Transverse colon (tissue), 4 donors: Measurements from ENCODE around the gene OSBPL3. TPM values are rescaled to one million over a fixed set of nuclear protein-coding genes. Genes with fewer than 3 reads are reported as not detected.

Source experiments
- DNase-seq: peaks from one replicate; pipeline ENCODE4 v3.0.0-alpha.2; 2019
- H3K27ac ChIP-seq, 4 donors: fragments of 200-600 bp; sonication (generic); 2 replicates each; pipeline ENCODE4 v1.5.1; 2016 to 2018; ENCODE audit warnings: inconsistent platforms in 4 of 4
- H3K27me3 ChIP-seq: fragments of 200-600 bp; sonication (generic); 2 replicates; pipeline ENCODE4 v1.5.1; 2017; ENCODE audit warnings: inconsistent platforms
- H3K36me3 ChIP-seq, 4 donors: fragments of 200-600 bp; sonication (generic); 2 replicates each; pipeline ENCODE4 v1.5.1; 2017 to 2019; ENCODE audit warnings: inconsistent platforms in 4 of 4
- H3K4me1 ChIP-seq, 4 donors: fragments of 200-600 bp; sonication (generic); 2 replicates each; pipeline ENCODE4 v1.5.1; 2017 to 2020; ENCODE audit warnings: inconsistent platforms in 4 of 4
- H3K4me3 ChIP-seq, 4 donors: fragments of 200-600 bp; sonication (generic); 1 replicate in 1 of 4; 2 replicates in 3 of 4; pipeline versions ENCODE4 v1.5.1 to v1.6.1; 2017 to 2019; ENCODE audit warnings: inconsistent platforms in 4 of 4
- H3K9me3 ChIP-seq, 2 donors: fragments of 200-600 bp; sonication (generic); 2 replicates each; pipeline ENCODE4 v1.5.1; 2017 to 2019; ENCODE audit warnings: inconsistent platforms in 2 of 2
- EP300 ChIP-seq: sonication (generic); formaldehyde crosslinking; IDR thresholded peaks from one replicate; pipeline ENCODE4 v1.6.1; 2017; ENCODE audit warnings: antibody characterized with exemption, low read depth
- POLR2A ChIP-seq: fragments of 450-650 bp; IDR thresholded peaks from one replicate; pipeline ENCODE4 v1.6.1; 2016; ENCODE audit warnings: antibody characterized with exemption, mild to moderate bottlenecking, moderate library complexity
- POLR2AphosphoS5 ChIP-seq, 3 donors: sonication (generic); formaldehyde crosslinking; IDR thresholded peaks; one replicate each; pipeline ENCODE4 v1.6.1; 2016; ENCODE audit warnings: antibody characterized with exemption in 3 of 3
- WGBS, 2 donors: methylation state at CpG; one replicate each; pipeline ENCODE4 v1.1.5; 2018; ENCODE audit warnings: low coverage in 1 of 2; 5-methylcytosine and 5-hydroxymethylcytosine counted together
- in situ Hi-C, 4 donors: fragments of 200-750 bp; cut with MboI; loops; one replicate each; pipeline versions ENCODE4 v1.15.0 to v1.15.1; 2017; ENCODE audit warnings: low sequenced_read_pairs in 3 of 4, low pct_ligation_motif_present in 1 of 4, low pct_unique_long_range_greater_than_20kb in 1 of 4
- intact Hi-C: fragments of 100-400 bp; cut with DNase I; formaldehyde crosslinking; loops from one replicate; pipeline ENCODE4 v1.15.1; 2023; ENCODE audit warnings: low total_unique reads
- total RNA-seq, 4 donors: library from RNA; depleted of rRNA; stranded (reverse); fragments of >200 nt; gene quantifications; one replicate each; pipeline ENCODE4 v1.1.0, GENCODE V29; 2016
- TF ChIP-seq, protein P1 (sequence below), 5 experiments: fragments of 200-600 bp in 3 of 5; fragments of 450-650 bp in 2 of 5; sonication (generic) in 3 of 5; IDR thresholded peaks; 1 replicate in 2 of 5; 2 replicates in 3 of 5; pipeline ENCODE4 v1.5.1; 2016 to 2017; ENCODE audit warnings: antibody characterized with exemption in 5 of 5, inconsistent platforms in 3 of 5, mild to moderate bottlenecking in 2 of 5, moderate library complexity in 1 of 5

OSBPL3 gene
- total RNA-seq, 4 donors from 2014 or later: 6.7 to 20.6 (median 8.0) TPM

- DNase-seq: no peak
- H3K4me1 ChIP-seq: no peaks in the 10 kb centered on the region
- no peaks in the 10 kb centered on the region for H3K9me3 ChIP-seq
- TF ChIP-seq EP300 (no peak), POLR2AphosphoS5 (IDR thresholded peaks at IDR 0.05) (no peak), POLR2A (no peak)
- TF ChIP-seq, protein P1, sequence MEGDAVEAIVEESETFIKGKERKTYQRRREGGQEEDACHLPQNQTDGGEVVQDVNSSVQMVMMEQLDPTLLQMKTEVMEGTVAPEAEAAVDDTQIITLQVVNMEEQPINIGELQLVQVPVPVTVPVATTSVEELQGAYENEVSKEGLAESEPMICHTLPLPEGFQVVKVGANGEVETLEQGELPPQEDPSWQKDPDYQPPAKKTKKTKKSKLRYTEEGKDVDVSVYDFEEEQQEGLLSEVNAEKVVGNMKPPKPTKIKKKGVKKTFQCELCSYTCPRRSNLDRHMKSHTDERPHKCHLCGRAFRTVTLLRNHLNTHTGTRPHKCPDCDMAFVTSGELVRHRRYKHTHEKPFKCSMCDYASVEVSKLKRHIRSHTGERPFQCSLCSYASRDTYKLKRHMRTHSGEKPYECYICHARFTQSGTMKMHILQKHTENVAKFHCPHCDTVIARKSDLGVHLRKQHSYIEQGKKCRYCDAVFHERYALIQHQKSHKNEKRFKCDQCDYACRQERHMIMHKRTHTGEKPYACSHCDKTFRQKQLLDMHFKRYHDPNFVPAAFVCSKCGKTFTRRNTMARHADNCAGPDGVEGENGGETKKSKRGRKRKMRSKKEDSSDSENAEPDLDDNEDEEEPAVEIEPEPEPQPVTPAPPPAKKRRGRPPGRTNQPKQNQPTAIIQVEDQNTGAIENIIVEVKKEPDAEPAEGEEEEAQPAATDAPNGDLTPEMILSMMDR (IDR thresholded peaks at IDR 0.05): no peak
- in situ Hi-C loops: no loop called here
- H3K27ac ChIP-seq: no peak overlapping the region
- H3K4me3 ChIP-seq: no peak overlapping the region
- H3K36me3 ChIP-seq: no peaks in the 10 kb centered on the region
- intact Hi-C loops: loop anchor here (5.0 kb wide), 1 partner anchor 476 kb away; no protein-coding TSS in a partner anchor
- no peaks in the 10 kb centered on the region for H3K27me3 ChIP-seq
Observed at GRCh38 chr7:24958399-24958798, 21.6 kb downstream of the OSBPL3 start.

GRCh38 chr7:24956021-24956420, 24.0 kb downstream of the OSBPL3 start:
- no peak overlapping the region for H3K27ac ChIP-seq
- DNase-seq: no peak
- in situ Hi-C loops (no loop called here), intact Hi-C loops (loop anchor here (5.0 kb wide), 1 partner anchor 474 kb away; no protein-coding TSS in a partner anchor)
- 73 to 100% methylated on average over 2 to 3 of the region's 3 CpGs for WGBS, 2 donors
- H3K4me1 ChIP-seq: no peaks in the 10 kb centered on the region
- no peaks in the 10 kb centered on the region for H3K27me3 ChIP-seq
- TF ChIP-seq EP300: no peak
- no peak for TF ChIP-seq POLR2AphosphoS5 (IDR thresholded peaks at IDR 0.05)
- TF ChIP-seq POLR2A: no peak
- TF ChIP-seq, protein P1 (IDR thresholded peaks at IDR 0.05): no peak
- no peak overlapping the region for H3K4me3 ChIP-seq
- no peaks in the 10 kb centered on the region for H3K36me3 ChIP-seq
- no peaks in the 10 kb centered on the region for H3K9me3 ChIP-seq

DNA sequence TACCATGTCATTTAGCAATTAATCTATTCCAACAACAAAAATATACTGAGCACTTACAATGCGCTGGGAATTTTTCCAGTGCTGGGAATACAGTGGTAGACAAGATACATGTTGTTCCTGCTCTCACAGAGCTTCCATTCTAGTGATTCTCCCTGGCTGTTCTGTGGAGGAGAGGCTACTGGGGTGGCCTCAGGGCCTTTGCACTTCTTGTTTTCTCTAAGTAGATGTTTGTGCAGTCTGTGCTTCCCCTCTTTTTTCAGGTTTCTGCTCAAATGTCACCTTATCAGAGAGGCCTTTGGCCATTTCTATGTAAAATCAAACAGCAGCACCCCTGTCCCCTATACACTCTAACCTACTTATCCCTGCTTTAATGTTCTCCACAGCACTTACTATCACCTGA, 24.7 kb downstream of the OSBPL3 start:
- no peak overlapping the region for H3K4me3 ChIP-seq
- 50 to 97% methylated on average over 1 of the region's 1 CpG for WGBS, 2 donors
- no peaks in the 10 kb centered on the region for H3K9me3 ChIP-seq
- H3K27me3 ChIP-seq: no peaks in the 10 kb centered on the region
- H3K4me1 ChIP-seq: no peaks in the 10 kb centered on the region
- H3K27ac ChIP-seq: no peak overlapping the region
- intact Hi-C loops (loop anchor here (5.0 kb wide), 1 partner anchor 473 kb away; no protein-coding TSS in a partner anchor), in situ Hi-C loops (no loop called here)
- no peaks in the 10 kb centered on the region for H3K36me3 ChIP-seq
- no peak for DNase-seq
- TF ChIP-seq, protein P1 (IDR thresholded peaks at IDR 0.05): no peak
- TF ChIP-seq POLR2AphosphoS5 (IDR thresholded peaks at IDR 0.05) (no peak), EP300 (no peak), POLR2A (no peak)

DNA sequence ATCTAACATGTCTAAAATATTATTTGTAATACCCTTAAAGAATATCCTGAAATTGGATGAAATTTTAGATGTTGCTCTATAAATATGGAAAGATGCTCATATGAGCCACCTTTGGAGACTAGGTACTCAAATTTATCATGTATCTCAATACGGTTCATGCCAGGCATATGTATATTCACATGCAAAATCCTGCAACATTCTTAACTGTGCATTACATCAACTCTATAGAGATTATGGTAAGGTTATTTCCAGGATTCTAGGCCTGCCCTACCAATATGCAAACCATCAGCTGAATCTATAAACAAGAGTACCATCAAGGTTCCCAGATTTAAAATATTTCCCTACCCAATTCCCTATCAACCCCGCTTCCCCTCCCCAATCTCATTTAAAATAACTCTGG, 27.5 kb downstream of the OSBPL3 start:
- DNase-seq: no peak
- in situ Hi-C loops: no loop called here
- intact Hi-C loops: no loop called here
- Histone ChIP-seq H3K27ac (no peak overlapping the region), H3K4me3 (no peak overlapping the region), H3K9me3 (no peaks in the 10 kb centered on the region), H3K36me3 (no peaks in the 10 kb centered on the region), H3K27me3 (no peaks in the 10 kb centered on the region), H3K4me1 (no peaks in the 10 kb centered on the region)
- TF ChIP-seq POLR2A: no peak
- TF ChIP-seq, protein P1 (IDR thresholded peaks at IDR 0.05): no peak
- 87 to 92% methylated on average over 2 of the region's 2 CpGs for WGBS, 2 donors
